NT2/D1 (cell line): ENCODE results near the gene GIMAP1.

Experiments
- DNase-seq: peaks from one replicate; pipeline ENCODE4 v3.0.0-alpha.2; 2011; ENCODE audit warnings: low read depth, low spot score
- H3K27me3 ChIP-seq: 2 replicates; pipeline ENCODE4 v1.6.0; 2011; ENCODE audit warnings: mild to moderate bottlenecking; ENCODE audit not compliant: insufficient read length, insufficient read depth
- H3K36me3 ChIP-seq: 2 replicates; pipeline ENCODE4 v1.6.1; 2011; ENCODE audit warnings: mild to moderate bottlenecking, low read length, mixed read lengths; ENCODE audit not compliant: insufficient read depth, insufficient read length
- H3K4me1 ChIP-seq: 2 replicates; pipeline ENCODE4 v1.5.1; 2011; ENCODE audit not compliant: insufficient read depth, insufficient read length
- H3K4me3 ChIP-seq: 2 replicates; pipeline ENCODE4 v1.5.1; 2011; ENCODE audit warnings: low read depth; ENCODE audit not compliant: insufficient read length
- H3K9ac ChIP-seq: 2 replicates; pipeline ENCODE4 v1.6.0; 2011; ENCODE audit warnings: low read depth; ENCODE audit not compliant: insufficient read length
- H3K9me3 ChIP-seq: 2 replicates; pipeline ENCODE4 v1.5.1; 2011; ENCODE audit warnings: mild to moderate bottlenecking, low read length; ENCODE audit not compliant: insufficient read depth
- SUZ12 ChIP-seq: IDR thresholded peaks from 2 replicates; pipeline ENCODE4 v1.6.1; 2011; ENCODE audit not compliant: insufficient read length, insufficient read depth; ENCODE audit errors: extremely low read depth
- YY1 ChIP-seq: IDR thresholded peaks from 2 replicates; pipeline ENCODE4 v1.6.1; 2011; ENCODE audit not compliant: insufficient read length, insufficient read depth
- ZNF274 ChIP-seq: IDR thresholded peaks from 2 replicates; pipeline ENCODE4 v1.6.1; 2011; ENCODE audit warnings: mild to moderate bottlenecking, low read depth, low read length

GIMAP1 gene

DNA sequence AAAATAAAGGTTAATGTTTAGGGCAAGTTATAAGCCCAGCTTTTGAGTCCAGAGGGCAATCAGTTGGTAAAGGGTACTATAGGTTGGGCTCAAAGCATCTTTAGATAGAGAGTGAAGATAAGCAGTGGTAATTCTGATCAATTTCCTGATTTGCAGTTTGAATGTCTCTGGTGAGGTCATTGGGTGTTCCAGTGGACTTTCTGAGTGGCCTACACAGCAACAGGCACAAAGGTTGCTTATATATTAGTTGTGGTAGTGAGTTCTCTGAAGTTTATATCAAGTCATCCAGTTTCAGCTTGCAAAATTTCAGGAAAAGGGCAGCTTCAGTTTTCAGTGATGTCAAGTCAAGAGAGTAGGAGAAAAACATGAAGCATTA, 49.9 kb downstream of the GIMAP1 start:
- no peaks in the 10 kb centered on the region for H3K4me1 ChIP-seq
- DNase-seq = no peak
- H3K9ac ChIP-seq = no peak overlapping the region
- TF ChIP-seq YY1 (no peak), SUZ12 (no peak), ZNF274 (no peak)
- H3K4me3 ChIP-seq = no peak overlapping the region
- H3K36me3 ChIP-seq = no peaks in the 10 kb centered on the region
- H3K9me3 ChIP-seq = no peaks in the 10 kb centered on the region
- H3K27me3 ChIP-seq = no peaks in the 10 kb centered on the region

DNA sequence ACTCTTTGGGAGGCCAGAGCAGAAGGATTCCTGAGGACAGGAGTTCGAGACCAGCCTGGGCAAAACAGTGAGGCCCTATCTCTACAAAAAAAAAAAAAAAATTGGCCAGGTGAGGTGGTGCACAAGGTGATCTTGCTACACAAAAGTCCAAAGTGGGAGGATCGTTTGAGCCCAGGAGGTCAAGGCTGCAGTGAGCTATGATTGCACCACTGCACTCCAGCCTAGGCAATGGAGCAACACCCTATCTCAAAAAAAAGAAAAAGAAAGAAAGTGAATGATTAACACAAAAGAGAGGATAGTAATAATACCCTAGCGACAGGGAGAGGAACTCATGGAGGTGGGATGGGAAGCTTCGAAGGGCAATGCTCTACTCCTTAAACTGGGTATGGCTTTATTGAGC, 53.4 kb downstream of the GIMAP1 start:
- Histone ChIP-seq H3K9me3 (no peaks in the 10 kb centered on the region), H3K4me1 (no peaks in the 10 kb centered on the region), H3K36me3 (no peaks in the 10 kb centered on the region), H3K4me3 (no peak overlapping the region), H3K27me3 (no peaks in the 10 kb centered on the region), H3K9ac (no peak overlapping the region)
- no peak for DNase-seq
- no peak for TF ChIP-seq ZNF274
- no peak for TF ChIP-seq SUZ12
- TF ChIP-seq YY1 = no peak
